A549 (cell line): Measurements from ENCODE around the gene CACNA1D. TPM values are rescaled to one million over a fixed set of nuclear protein-coding genes. Genes with fewer than 3 reads are reported as not detected.

ENCODE experiments used
- ATAC-seq, 2 experiments: fragments of 200-7000 bp in 1 of 2; fragments of >200 bp in 1 of 2; cut with Nextera tagmentation in 1 of 2; cut with Tn5 transposase in 1 of 2; 3 replicates each; pipeline versions ENCODE4 v1.8.0 to v1.9.1; 2018 to 2020; ENCODE audit warnings: mild to moderate bottlenecking in 1 of 2, moderate library complexity in 1 of 2
- CTCF ChIA-PET: fragments of 300-600 bp; sonication (Branson Sonifier 250); formaldehyde crosslinking; extraction: SDS; loops from one replicate; lab custom pipeline; 2021; ENCODE audit warnings: antibody characterized with exemption, inconsistent platforms; lab: Yijun Ruan, JAX
- POLR2A ChIA-PET: fragments of 350-600 bp; formaldehyde crosslinking; extraction: SDS; loops from one replicate; lab custom pipeline; 2021; ENCODE audit warnings: antibody characterized with exemption, inconsistent platforms; lab: Yijun Ruan, JAX
- DNase-seq, 2 experiments: peaks; one replicate each; pipeline versions ENCODE4 v3.0.0 to v3.0.0-alpha.2; 2011 to 2016; ENCODE audit warnings: low read depth in 1 of 2, low spot score in 1 of 2
- FAIRE-seq: peaks from 2 replicates; lab custom pipeline; 2011; peaks lifted over from hg19 to GRCh38; lab: Jason Lieb, UNC
- H3K27ac ChIP-seq, 2 experiments: fragments of >200 bp; sonication (Bioruptor Twin); formaldehyde crosslinking; 3 replicates each; pipeline ENCODE4 v1.5.1; 2016 to 2017
- H3K4me1 ChIP-seq: fragments of >200 bp; sonication (Bioruptor Twin); formaldehyde crosslinking; 3 replicates; pipeline ENCODE4 v1.6.1; 2016
- H3K4me2 ChIP-seq: fragments of >200 bp; sonication (Bioruptor Twin); formaldehyde crosslinking; 3 replicates; pipeline ENCODE4 v1.6.1; 2016
- H3K4me3 ChIP-seq: fragments of >200 bp; sonication (Bioruptor Twin); formaldehyde crosslinking; 3 replicates; pipeline ENCODE4 v1.5.1; 2016
- H3K9me3 ChIP-seq: fragments of >200 bp; sonication (Bioruptor Twin); formaldehyde crosslinking; 3 replicates; pipeline ENCODE4 v1.6.1; 2016
- CBX8 ChIP-seq: fragments of 200-600 bp; sonication (generic); IDR thresholded peaks from 2 replicates; pipeline ENCODE4 v1.6.1; 2016
- CEBPB ChIP-seq, 2 experiments: fragments of >200 bp in 1 of 2; sonication (Bioruptor Twin) in 1 of 2; formaldehyde crosslinking in 1 of 2; IDR thresholded peaks; 2 replicates each; pipeline ENCODE4 v1.6.1; 2012 to 2016
- EHF ChIP-seq: fragments of 250-450 bp; sonication (Bioruptor Pico); IDR thresholded peaks from 2 replicates; pipeline ENCODE4 v1.5.0; 2020; ENCODE audit warnings: mild to moderate bottlenecking
- FOSL2 ChIP-seq, 2 experiments: fragments of 450-650 bp in 1 of 2; fragments of >200 bp in 1 of 2; sonication (Bioruptor Twin) in 1 of 2; formaldehyde crosslinking; IDR thresholded peaks; 2 replicates each; pipeline versions ENCODE4 v1.5.0 to v1.6.1; 2016 to 2020; ENCODE audit warnings: mild to moderate bottlenecking in 1 of 2, moderate library complexity in 1 of 2
- FOXS1 ChIP-seq: fragments of 250-450 bp; sonication (Bioruptor Pico); IDR thresholded peaks from 2 replicates; pipeline ENCODE4 v1.5.0; 2020; ENCODE audit warnings: mild to moderate bottlenecking, moderate library complexity
- GATA3 ChIP-seq: IDR thresholded peaks from 2 replicates; pipeline ENCODE4 v1.6.1; 2012; ENCODE audit warnings: borderline replicate concordance
- HDAC2 ChIP-seq: fragments of 200-600 bp; sonication (generic); IDR thresholded peaks from 2 replicates; pipeline ENCODE4 v1.6.1; 2016
- HEYL ChIP-seq: fragments of 250-450 bp; sonication (Bioruptor Pico); IDR thresholded peaks from 2 replicates; pipeline ENCODE4 v1.8.0; 2021; ENCODE audit warnings: mild to moderate bottlenecking, moderate library complexity
- MAFK ChIP-seq: fragments of 450-650 bp; IDR thresholded peaks from 2 replicates; pipeline ENCODE4 v1.6.1; 2014; ENCODE audit not compliant: partially characterized antibody
- MYC ChIP-seq: IDR thresholded peaks from 2 replicates; pipeline ENCODE4 v1.6.1; 2012; ENCODE audit warnings: mild to moderate bottlenecking, inconsistent platforms, low read length, improper control_type of control experiment, borderline replicate concordance
- NFE2L2 ChIP-seq: fragments of 150-350 bp; conservative IDR thresholded peaks from 2 replicates; pipeline ENCODE4 v1.6.1; 2014; ENCODE audit warnings: low read length
- NPAS2 ChIP-seq: fragments of 250-450 bp; sonication (Bioruptor Pico); IDR thresholded peaks from 2 replicates; pipeline ENCODE4 v1.8.0; 2022; ENCODE audit warnings: mild to moderate bottlenecking, moderate library complexity, borderline replicate concordance
- NR3C1 ChIP-seq: fragments of >200 bp; sonication (Bioruptor Twin); formaldehyde crosslinking; IDR thresholded peaks from 3 replicates; pipeline ENCODE4 v1.6.1; 2017
- RAD21 ChIP-seq, 2 experiments: fragments of >200 bp in 1 of 2; sonication (Bioruptor Twin) in 1 of 2; formaldehyde crosslinking in 1 of 2; IDR thresholded peaks in 1 of 2; conservative IDR thresholded peaks in 1 of 2; 2 replicates in 1 of 2; 3 replicates in 1 of 2; pipeline ENCODE4 v1.6.1; 2012 to 2018; ENCODE audit warnings: inconsistent platforms in 1 of 2
- SREBF2 ChIP-seq: fragments of 450-650 bp; IDR thresholded peaks from 2 replicates; pipeline ENCODE4 v1.6.1; 2014; ENCODE audit warnings: mild to moderate bottlenecking, moderate library complexity
- ZNF302 ChIP-seq: fragments of 250-450 bp; sonication (Bioruptor Pico); IDR thresholded peaks from 2 replicates; pipeline ENCODE4 v1.9.0; 2021; ENCODE audit warnings: inconsistent platforms, mild to moderate bottlenecking, moderate library complexity
- ZSCAN20 ChIP-seq: fragments of 250-450 bp; sonication (Bioruptor Pico); IDR thresholded peaks from 2 replicates; pipeline ENCODE4 v1.8.0; 2022; ENCODE audit warnings: mild to moderate bottlenecking, moderate library complexity
- WGBS: methylation state at CpG from one replicate; pipeline ENCODE4 v1.1.6; 2017; ENCODE audit errors: missing lambda C conversion rate; 5-methylcytosine and 5-hydroxymethylcytosine counted together
- polyA plus RNA-seq, 4 experiments: library from polyadenylated mRNA; depleted of rRNA in 3 of 4; stranded (reverse); fragments of >200 nt; fragmentation: RNase III in 1 of 4; extraction: RNeasy Plus Mini Kit Qiagen cat#74134 plus additional on column Dnase treatment in 1 of 4; gene quantifications; 2 replicates in 3 of 4; 3 replicates in 1 of 4; pipeline ENCODE4 v1.2.3, GENCODE V29; 2011 to 2017
- TF ChIP-seq, protein P1 (sequence below): fragments of 450-650 bp; IDR thresholded peaks from 2 replicates; pipeline ENCODE4 v1.6.1; 2014; ENCODE audit warnings: antibody characterized with exemption
- TF ChIP-seq, protein P2 (sequence below): fragments of 200-600 bp; sonication (generic); IDR thresholded peaks from 2 replicates; pipeline ENCODE4 v1.6.1; 2016; ENCODE audit warnings: antibody characterized with exemption, mild to moderate bottlenecking, moderate library complexity
- TF ChIP-seq, protein P3 (sequence below): fragments of 150-350 bp; IDR thresholded peaks from 2 replicates; pipeline ENCODE4 v1.6.1; 2014; ENCODE audit warnings: low read depth, mild to moderate bottlenecking, low read length
- TF ChIP-seq, protein P4 (sequence below): IDR thresholded peaks from 2 replicates; pipeline ENCODE4 v1.6.1; 2012
- TF ChIP-seq, protein P5 (sequence below): fragments of >200 bp; sonication (Bioruptor Twin); formaldehyde crosslinking; IDR thresholded peaks from 3 replicates; pipeline ENCODE4 v1.6.1; 2016

Gene CACNA1D
- polyA plus RNA-seq, 2 of the 4 experiments (the other 2 are of a cell fraction) = 1.1 to 10.7 TPM

DNA sequence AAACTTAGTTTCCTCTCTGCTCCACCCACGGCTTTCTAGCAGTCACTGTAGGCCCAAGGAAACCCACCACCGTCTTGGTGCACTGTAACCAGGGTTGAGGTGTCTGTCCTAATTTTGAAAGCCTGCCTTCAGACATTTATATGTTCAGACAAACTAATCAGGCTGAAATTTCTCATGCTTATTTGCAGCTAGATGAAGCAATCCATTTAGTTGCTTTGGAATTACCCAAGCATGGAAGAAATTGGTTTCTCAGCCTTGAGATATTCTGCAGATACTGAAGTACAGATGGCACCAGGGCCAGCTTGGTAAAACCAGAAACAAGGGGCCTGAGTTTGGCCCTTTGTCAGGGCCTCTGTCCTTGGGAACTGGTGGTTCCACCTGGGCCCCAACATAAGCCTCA, 105.4 kb downstream of the CACNA1D start:
- H3K4me2 ChIP-seq = no peak overlapping the region
- 45% methylated on average over 2 of the region's 2 CpGs for WGBS
- TF ChIP-seq HEYL (CRISPR knock-in tag) (no peak), SREBF2 (no peak), HDAC2 (no peak), FOXS1 (no peak), MAFK (no peak), NR3C1 (no peak), NFE2L2 (no peak), NPAS2 (CRISPR knock-in tag) (no peak), ZNF302 (CRISPR knock-in tag) (no peak), MYC (no peak), GATA3 (no peak)
- TF ChIP-seq, protein P1, sequence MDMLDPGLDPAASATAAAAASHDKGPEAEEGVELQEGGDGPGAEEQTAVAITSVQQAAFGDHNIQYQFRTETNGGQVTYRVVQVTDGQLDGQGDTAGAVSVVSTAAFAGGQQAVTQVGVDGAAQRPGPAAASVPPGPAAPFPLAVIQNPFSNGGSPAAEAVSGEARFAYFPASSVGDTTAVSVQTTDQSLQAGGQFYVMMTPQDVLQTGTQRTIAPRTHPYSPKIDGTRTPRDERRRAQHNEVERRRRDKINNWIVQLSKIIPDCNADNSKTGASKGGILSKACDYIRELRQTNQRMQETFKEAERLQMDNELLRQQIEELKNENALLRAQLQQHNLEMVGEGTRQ = no peak
- TF ChIP-seq, all 56 proteins: peak for 0
- no peak overlapping the region for H3K27ac ChIP-seq
- ATAC-seq (no peak), DNase-seq (no peak), FAIRE-seq (no peak)
- no peaks in the 10 kb centered on the region for H3K9me3 ChIP-seq
- no peaks in the 10 kb centered on the region for H3K4me1 ChIP-seq
- no peak overlapping the region for H3K4me3 ChIP-seq
- CTCF ChIA-PET = no interaction called here
- POLR2A ChIA-PET = no interaction called here

DNA sequence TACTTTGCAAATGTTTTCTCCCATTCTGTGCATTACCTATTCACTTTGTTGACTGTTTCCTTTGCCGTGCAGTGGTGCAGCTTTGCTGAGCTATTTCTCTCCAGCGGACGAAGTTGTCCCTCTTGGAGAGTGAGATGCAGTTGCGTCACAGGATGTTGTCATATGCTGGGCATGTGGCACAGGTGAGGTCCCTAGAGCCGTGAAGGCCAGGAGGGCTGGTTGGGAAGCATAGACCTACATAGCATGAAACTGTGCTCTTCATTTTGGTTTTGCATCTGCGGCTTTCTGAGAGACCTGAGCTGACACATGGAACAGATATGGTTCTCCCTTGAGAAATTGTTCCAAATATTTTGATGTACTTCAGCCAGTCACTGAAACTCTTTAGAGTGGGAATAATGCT, 108.5 kb downstream of the CACNA1D start:
- POLR2A ChIA-PET = no interaction called here
- CTCF ChIA-PET = interaction anchor here (0.9 kb wide), 1 partner anchor 9 kb away, joined by 3 read pairs; no protein-coding TSS in a partner anchor
- H3K27ac ChIP-seq = no peak overlapping the region
- TF ChIP-seq, protein P2, sequence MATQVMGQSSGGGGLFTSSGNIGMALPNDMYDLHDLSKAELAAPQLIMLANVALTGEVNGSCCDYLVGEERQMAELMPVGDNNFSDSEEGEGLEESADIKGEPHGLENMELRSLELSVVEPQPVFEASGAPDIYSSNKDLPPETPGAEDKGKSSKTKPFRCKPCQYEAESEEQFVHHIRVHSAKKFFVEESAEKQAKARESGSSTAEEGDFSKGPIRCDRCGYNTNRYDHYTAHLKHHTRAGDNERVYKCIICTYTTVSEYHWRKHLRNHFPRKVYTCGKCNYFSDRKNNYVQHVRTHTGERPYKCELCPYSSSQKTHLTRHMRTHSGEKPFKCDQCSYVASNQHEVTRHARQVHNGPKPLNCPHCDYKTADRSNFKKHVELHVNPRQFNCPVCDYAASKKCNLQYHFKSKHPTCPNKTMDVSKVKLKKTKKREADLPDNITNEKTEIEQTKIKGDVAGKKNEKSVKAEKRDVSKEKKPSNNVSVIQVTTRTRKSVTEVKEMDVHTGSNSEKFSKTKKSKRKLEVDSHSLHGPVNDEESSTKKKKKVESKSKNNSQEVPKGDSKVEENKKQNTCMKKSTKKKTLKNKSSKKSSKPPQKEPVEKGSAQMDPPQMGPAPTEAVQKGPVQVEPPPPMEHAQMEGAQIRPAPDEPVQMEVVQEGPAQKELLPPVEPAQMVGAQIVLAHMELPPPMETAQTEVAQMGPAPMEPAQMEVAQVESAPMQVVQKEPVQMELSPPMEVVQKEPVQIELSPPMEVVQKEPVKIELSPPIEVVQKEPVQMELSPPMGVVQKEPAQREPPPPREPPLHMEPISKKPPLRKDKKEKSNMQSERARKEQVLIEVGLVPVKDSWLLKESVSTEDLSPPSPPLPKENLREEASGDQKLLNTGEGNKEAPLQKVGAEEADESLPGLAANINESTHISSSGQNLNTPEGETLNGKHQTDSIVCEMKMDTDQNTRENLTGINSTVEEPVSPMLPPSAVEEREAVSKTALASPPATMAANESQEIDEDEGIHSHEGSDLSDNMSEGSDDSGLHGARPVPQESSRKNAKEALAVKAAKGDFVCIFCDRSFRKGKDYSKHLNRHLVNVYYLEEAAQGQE = no peak
- TF ChIP-seq ZNF302 (CRISPR knock-in tag) (no peak), NR3C1 (no peak), CBX8 (no peak), RAD21 (conservative IDR thresholded peaks at IDR 0.05 in 1 of 2, IDR thresholded peaks at IDR 0.05 in 1 of 2) (no peak), ZSCAN20 (CRISPR knock-in tag) (no peak), FOSL2 (IDR thresholded peaks at IDR 0.05) (no peak), FOSL2 (CRISPR knock-in tag; IDR thresholded peaks at IDR 0.05) (no peak), CEBPB (IDR thresholded peaks at IDR 0.05) (no peak), EHF (CRISPR knock-in tag) (no peak), HDAC2 (no peak)
- TF ChIP-seq, protein P3, sequence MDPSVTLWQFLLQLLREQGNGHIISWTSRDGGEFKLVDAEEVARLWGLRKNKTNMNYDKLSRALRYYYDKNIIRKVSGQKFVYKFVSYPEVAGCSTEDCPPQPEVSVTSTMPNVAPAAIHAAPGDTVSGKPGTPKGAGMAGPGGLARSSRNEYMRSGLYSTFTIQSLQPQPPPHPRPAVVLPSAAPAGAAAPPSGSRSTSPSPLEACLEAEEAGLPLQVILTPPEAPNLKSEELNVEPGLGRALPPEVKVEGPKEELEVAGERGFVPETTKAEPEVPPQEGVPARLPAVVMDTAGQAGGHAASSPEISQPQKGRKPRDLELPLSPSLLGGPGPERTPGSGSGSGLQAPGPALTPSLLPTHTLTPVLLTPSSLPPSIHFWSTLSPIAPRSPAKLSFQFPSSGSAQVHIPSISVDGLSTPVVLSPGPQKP = no peak
- TF ChIP-seq, protein P4, sequence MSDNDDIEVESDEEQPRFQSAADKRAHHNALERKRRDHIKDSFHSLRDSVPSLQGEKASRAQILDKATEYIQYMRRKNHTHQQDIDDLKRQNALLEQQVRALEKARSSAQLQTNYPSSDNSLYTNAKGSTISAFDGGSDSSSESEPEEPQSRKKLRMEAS = no peak
- TF ChIP-seq, protein P5, sequence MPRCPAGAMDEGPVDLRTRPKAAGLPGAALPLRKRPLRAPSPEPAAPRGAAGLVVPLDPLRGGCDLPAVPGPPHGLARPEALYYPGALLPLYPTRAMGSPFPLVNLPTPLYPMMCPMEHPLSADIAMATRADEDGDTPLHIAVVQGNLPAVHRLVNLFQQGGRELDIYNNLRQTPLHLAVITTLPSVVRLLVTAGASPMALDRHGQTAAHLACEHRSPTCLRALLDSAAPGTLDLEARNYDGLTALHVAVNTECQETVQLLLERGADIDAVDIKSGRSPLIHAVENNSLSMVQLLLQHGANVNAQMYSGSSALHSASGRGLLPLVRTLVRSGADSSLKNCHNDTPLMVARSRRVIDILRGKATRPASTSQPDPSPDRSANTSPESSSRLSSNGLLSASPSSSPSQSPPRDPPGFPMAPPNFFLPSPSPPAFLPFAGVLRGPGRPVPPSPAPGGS = no peak
- DNase-seq (no peak), ATAC-seq (no peak), FAIRE-seq (no peak)
- no peak overlapping the region for H3K4me2 ChIP-seq
- 67% methylated on average over 6 of the region's 6 CpGs for WGBS
- no peaks in the 10 kb centered on the region for H3K4me1 ChIP-seq
- H3K9me3 ChIP-seq = peaks cover 8% of the 10 kb centered on the region; the same call in 2 of the 3 replicates
- H3K4me3 ChIP-seq = no peak overlapping the region
